WTC11 (cell line): ENCODE measurements around the gene CELA2A. TPM values are rescaled to one million over a fixed set of nuclear protein-coding genes. Genes with fewer than 3 reads are reported as not detected.

Experiments used
- ATAC-seq: fragments of 200-7000 bp; cut with Tn5 transposase; 2 replicates; pipeline ENCODE4 v1.10.0; 2021; ENCODE audit warnings: mild to moderate bottlenecking, moderate library complexity
- CTCF ChIA-PET: fragments of 300-600 bp; sonication (Branson Sonifier 250); formaldehyde crosslinking; loops from one replicate; lab custom pipeline; 2021; ENCODE audit warnings: antibody characterized with exemption; lab: Charles Lee
- POLR2A ChIA-PET: fragments of 350-600 bp; sonication (Branson Sonifier 250); formaldehyde crosslinking; loops from one replicate; lab custom pipeline; 2021; ENCODE audit warnings: antibody characterized with exemption; lab: Charles Lee
- DNase-seq: peaks from one replicate; pipeline ENCODE4 v3.0.0; 2021; ENCODE audit warnings: low spot score
- H3K27ac Mint-ChIP-seq: 2 replicates; pipeline ENCODE4 v1.8.0; 2021; ENCODE audit warnings: mixed read lengths
- H3K27me3 Mint-ChIP-seq: 2 replicates; pipeline ENCODE4 v1.8.0; 2021; ENCODE audit warnings: low read depth, mild to moderate bottlenecking, moderate library complexity, mixed read lengths
- H3K36me3 Mint-ChIP-seq: 2 replicates; pipeline ENCODE4 v1.8.0; 2021; ENCODE audit warnings: mixed read lengths
- H3K4me1 Mint-ChIP-seq: 2 replicates; pipeline ENCODE4 v1.8.0; 2022; ENCODE audit warnings: mixed read lengths
- H3K4me3 Mint-ChIP-seq: 2 replicates; pipeline ENCODE4 v1.8.0; 2021; ENCODE audit warnings: mild to moderate bottlenecking, moderate library complexity, mixed read lengths
- H3K9me3 Mint-ChIP-seq: 2 replicates; pipeline ENCODE4 v1.8.0; 2021; ENCODE audit warnings: mixed read lengths
- EMX1 ChIP-seq: fragments of 250-450 bp; sonication (Bioruptor Pico); IDR thresholded peaks from 2 replicates; pipeline ENCODE4 v1.8.0; 2021; ENCODE audit warnings: mild to moderate bottlenecking
- FOXJ3 ChIP-seq: sonication (generic); formaldehyde crosslinking; IDR thresholded peaks from 2 replicates; pipeline ENCODE4 v1.9.0; 2021; ENCODE audit warnings: missing genetic modification reagents, mild to moderate bottlenecking, borderline replicate concordance
- JUN ChIP-seq: sonication (generic); formaldehyde crosslinking; IDR thresholded peaks from 2 replicates; pipeline ENCODE4 v1.8.0; 2023; ENCODE audit warnings: mild to moderate bottlenecking, missing genetic modification reagents
- MXD4 ChIP-seq: fragments of 250-450 bp; sonication (Bioruptor Pico); IDR thresholded peaks from 2 replicates; pipeline ENCODE4 v1.8.0; 2021; ENCODE audit warnings: mild to moderate bottlenecking, moderate library complexity, borderline replicate concordance
- MYBL2 ChIP-seq: sonication (generic); formaldehyde crosslinking; IDR thresholded peaks from 2 replicates; pipeline ENCODE4 v1.8.1; 2023; ENCODE audit warnings: mild to moderate bottlenecking, moderate library complexity, missing genetic modification reagents
- NFATC4 ChIP-seq: fragments of 250-450 bp; sonication (Bioruptor Pico); IDR thresholded peaks from 2 replicates; pipeline ENCODE4 v1.9.0; 2021; ENCODE audit warnings: mild to moderate bottlenecking
- NFE2L1 ChIP-seq: sonication (generic); formaldehyde crosslinking; IDR thresholded peaks from 2 replicates; pipeline ENCODE4 v1.8.1; 2023; ENCODE audit warnings: missing genetic modification reagents
- PRRX2 ChIP-seq: fragments of 250-450 bp; sonication (Bioruptor Pico); IDR thresholded peaks from 2 replicates; pipeline ENCODE4 v1.8.0; 2021; ENCODE audit warnings: mild to moderate bottlenecking
- SMAD3 ChIP-seq: sonication (generic); formaldehyde crosslinking; IDR thresholded peaks from 2 replicates; pipeline ENCODE4 v1.8.0; 2022; ENCODE audit warnings: missing genetic modification reagents, mild to moderate bottlenecking, borderline replicate concordance
- SMAD4 ChIP-seq: sonication (generic); formaldehyde crosslinking; IDR thresholded peaks from 2 replicates; pipeline ENCODE4 v1.8.0; 2022; ENCODE audit warnings: mild to moderate bottlenecking, missing genetic modification reagents
- SOX15 ChIP-seq: fragments of 250-450 bp; sonication (Bioruptor Pico); IDR thresholded peaks from 2 replicates; pipeline ENCODE4 v1.9.0; 2021; ENCODE audit warnings: mild to moderate bottlenecking
- SP1 ChIP-seq: sonication (generic); formaldehyde crosslinking; conservative IDR thresholded peaks from 2 replicates; pipeline ENCODE4 v1.8.1; 2022; ENCODE audit warnings: missing genetic modification reagents
- ZBTB21 ChIP-seq: sonication (generic); formaldehyde crosslinking; IDR thresholded peaks from 2 replicates; pipeline ENCODE4 v1.8.1; 2023; ENCODE audit warnings: mild to moderate bottlenecking, missing genetic modification reagents, borderline replicate concordance
- ZNF219 ChIP-seq: sonication (generic); formaldehyde crosslinking; IDR thresholded peaks from 2 replicates; pipeline ENCODE4 v1.8.0; 2023; ENCODE audit warnings: missing genetic modification reagents, mild to moderate bottlenecking, borderline replicate concordance
- ZNF416 ChIP-seq: fragments of 250-450 bp; sonication (Bioruptor Pico); IDR thresholded peaks from 2 replicates; pipeline ENCODE4 v1.9.0; 2021; ENCODE audit warnings: mild to moderate bottlenecking, inconsistent platforms
- total RNA-seq: library from RNA; stranded (reverse); gene quantifications from 3 replicates; pipeline ENCODE4 v1.2.3, GENCODE V29; 2021
- TF ChIP-seq, protein P1 (sequence below): sonication (generic); formaldehyde crosslinking; IDR thresholded peaks from 2 replicates; pipeline ENCODE4 v1.8.1; 2023; ENCODE audit warnings: mild to moderate bottlenecking, missing genetic modification reagents, moderate library complexity
- TF ChIP-seq, protein P2 (sequence below): sonication (generic); formaldehyde crosslinking; IDR thresholded peaks from 2 replicates; pipeline ENCODE4 v1.8.0; 2022; ENCODE audit warnings: missing genetic modification reagents
- TF ChIP-seq, protein P3 (sequence below): sonication (generic); formaldehyde crosslinking; IDR thresholded peaks from 2 replicates; pipeline ENCODE4 v1.8.1; 2022; ENCODE audit warnings: low read depth, missing genetic modification reagents, borderline replicate concordance
- TF ChIP-seq, protein P4 (sequence below): fragments of 250-450 bp; sonication (Bioruptor Pico); conservative IDR thresholded peaks from 2 replicates; pipeline ENCODE4 v1.9.0; 2021; ENCODE audit warnings: mild to moderate bottlenecking
- TF ChIP-seq, protein P5 (sequence below): sonication (generic); formaldehyde crosslinking; conservative IDR thresholded peaks from 2 replicates; pipeline ENCODE4 v1.8.1; 2022; ENCODE audit warnings: mild to moderate bottlenecking, missing genetic modification reagents
- TF ChIP-seq, protein P6 (sequence below): fragments of 200-600 bp; IDR thresholded peaks from 2 replicates; pipeline ENCODE4 v1.8.0; 2022; ENCODE audit warnings: antibody characterized with exemption

CELA2A gene
- total RNA-seq, 1 experiment from 2014 or later: 0.83 TPM

DNA sequence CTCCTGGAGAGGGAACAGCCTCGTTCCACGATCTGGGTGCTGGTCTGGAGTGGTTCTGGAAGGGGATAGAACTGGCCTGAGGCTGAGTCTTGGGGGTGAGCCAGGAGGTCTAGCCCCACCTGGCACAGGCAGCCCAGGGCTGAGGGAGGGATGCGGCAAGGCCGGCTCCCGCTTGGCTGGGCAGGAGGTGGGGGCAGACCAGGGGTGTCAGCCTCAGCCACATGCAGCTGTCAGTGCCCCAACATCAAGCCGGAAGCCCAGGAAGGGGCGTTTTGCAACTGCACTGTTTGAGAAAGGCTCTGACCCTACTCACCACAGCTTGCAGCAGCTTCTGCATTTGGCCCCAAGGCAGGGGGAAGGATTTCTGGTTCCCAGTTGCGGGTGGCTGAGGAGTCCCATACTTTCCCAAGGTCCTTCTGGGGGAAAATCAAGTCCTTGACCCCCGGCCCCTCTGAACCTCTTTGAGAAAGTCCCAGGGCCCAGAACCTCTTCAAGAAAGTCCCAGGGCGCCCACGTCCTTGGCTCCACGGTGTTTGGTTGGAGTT, 44.9 kb upstream of the CELA2A start:
- H3K27me3 Mint-ChIP-seq: peaks cover 47% of the 10 kb centered on the region
- no peak for DNase-seq
- ChIA-PET CTCF (interaction anchor here (1.4 kb wide), 1 partner anchor 19 kb away, joined by 7 read pairs; no protein-coding TSS in a partner anchor), POLR2A (interaction anchor here (0.6 kb wide), 1 partner anchor 20 kb away, joined by 3 read pairs; no protein-coding TSS in a partner anchor)
- no peak for ATAC-seq
- H3K9me3 Mint-ChIP-seq: no peaks in the 10 kb centered on the region
- no peak overlapping the region for H3K27ac Mint-ChIP-seq
- no peaks in the 10 kb centered on the region for H3K36me3 Mint-ChIP-seq
- TF ChIP-seq FOXJ3 (CRISPR knock-in tag) (no peak), MYBL2 (CRISPR knock-in tag) (no peak), ZNF416 (no peak), NFATC4 (CRISPR knock-in tag) (no peak), ZBTB21 (CRISPR knock-in tag) (no peak), MXD4 (CRISPR knock-in tag) (no peak), JUN (no peak), SOX15 (no peak), NFE2L1 (CRISPR knock-in tag) (no peak), SMAD3 (CRISPR knock-in tag) (no peak), ZNF219 (CRISPR knock-in tag) (no peak)
- TF ChIP-seq, protein P1, sequence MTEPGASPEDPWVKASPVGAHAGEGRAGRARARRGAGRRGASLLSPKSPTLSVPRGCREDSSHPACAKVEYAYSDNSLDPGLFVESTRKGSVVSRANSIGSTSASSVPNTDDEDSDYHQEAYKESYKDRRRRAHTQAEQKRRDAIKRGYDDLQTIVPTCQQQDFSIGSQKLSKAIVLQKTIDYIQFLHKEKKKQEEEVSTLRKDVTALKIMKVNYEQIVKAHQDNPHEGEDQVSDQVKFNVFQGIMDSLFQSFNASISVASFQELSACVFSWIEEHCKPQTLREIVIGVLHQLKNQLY: no peak
- TF ChIP-seq, protein P2, sequence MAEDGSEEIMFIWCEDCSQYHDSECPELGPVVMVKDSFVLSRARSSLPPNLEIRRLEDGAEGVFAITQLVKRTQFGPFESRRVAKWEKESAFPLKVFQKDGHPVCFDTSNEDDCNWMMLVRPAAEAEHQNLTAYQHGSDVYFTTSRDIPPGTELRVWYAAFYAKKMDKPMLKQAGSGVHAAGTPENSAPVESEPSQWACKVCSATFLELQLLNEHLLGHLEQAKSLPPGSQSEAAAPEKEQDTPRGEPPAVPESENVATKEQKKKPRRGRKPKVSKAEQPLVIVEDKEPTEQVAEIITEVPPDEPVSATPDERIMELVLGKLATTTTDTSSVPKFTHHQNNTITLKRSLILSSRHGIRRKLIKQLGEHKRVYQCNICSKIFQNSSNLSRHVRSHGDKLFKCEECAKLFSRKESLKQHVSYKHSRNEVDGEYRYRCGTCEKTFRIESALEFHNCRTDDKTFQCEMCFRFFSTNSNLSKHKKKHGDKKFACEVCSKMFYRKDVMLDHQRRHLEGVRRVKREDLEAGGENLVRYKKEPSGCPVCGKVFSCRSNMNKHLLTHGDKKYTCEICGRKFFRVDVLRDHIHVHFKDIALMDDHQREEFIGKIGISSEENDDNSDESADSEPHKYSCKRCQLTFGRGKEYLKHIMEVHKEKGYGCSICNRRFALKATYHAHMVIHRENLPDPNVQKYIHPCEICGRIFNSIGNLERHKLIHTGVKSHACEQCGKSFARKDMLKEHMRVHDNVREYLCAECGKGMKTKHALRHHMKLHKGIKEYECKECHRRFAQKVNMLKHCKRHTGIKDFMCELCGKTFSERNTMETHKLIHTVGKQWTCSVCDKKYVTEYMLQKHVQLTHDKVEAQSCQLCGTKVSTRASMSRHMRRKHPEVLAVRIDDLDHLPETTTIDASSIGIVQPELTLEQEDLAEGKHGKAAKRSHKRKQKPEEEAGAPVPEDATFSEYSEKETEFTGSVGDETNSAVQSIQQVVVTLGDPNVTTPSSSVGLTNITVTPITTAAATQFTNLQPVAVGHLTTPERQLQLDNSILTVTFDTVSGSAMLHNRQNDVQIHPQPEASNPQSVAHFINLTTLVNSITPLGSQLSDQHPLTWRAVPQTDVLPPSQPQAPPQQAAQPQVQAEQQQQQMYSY (CRISPR knock-in tag): no peak
- TF ChIP-seq, protein P3, sequence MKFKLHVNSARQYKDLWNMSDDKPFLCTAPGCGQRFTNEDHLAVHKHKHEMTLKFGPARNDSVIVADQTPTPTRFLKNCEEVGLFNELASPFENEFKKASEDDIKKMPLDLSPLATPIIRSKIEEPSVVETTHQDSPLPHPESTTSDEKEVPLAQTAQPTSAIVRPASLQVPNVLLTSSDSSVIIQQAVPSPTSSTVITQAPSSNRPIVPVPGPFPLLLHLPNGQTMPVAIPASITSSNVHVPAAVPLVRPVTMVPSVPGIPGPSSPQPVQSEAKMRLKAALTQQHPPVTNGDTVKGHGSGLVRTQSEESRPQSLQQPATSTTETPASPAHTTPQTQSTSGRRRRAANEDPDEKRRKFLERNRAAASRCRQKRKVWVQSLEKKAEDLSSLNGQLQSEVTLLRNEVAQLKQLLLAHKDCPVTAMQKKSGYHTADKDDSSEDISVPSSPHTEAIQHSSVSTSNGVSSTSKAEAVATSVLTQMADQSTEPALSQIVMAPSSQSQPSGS (CRISPR knock-in tag): no peak
- TF ChIP-seq, protein P4, sequence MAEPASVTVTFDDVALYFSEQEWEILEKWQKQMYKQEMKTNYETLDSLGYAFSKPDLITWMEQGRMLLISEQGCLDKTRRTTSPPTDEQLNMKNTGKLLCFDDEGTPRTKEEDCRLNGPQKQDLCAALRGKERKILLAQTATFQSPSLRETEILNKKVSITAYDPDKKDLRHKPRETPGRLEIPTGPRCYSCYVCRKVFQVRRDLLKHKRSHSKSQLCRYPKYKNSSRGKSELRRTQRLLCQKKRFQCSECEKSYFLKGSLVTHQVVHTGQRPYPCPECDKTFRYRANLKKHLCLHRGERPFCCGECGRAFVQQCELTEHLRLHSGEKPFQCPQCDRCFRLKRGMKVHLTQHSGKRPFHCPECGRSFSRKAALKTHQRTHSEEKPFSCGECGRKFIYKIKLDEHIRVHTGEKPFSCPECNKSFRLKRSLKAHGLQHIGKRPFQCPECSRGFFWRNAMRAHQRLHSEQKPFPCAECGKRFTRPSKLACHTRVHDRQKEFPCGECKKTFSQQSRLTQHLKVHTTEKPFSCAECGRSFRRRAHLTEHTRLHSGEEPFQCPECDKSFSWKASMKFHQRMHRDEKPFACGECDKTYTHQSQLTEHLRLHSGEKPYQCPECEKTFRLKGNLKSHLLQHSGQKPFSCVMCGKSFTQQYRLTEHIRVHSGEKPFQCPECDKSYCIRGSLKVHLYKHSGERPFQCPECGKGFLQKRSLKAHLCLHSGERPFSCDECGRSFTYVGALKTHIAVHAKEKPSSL: no peak
- TF ChIP-seq, all 79 proteins: peak for 0
- Mint-ChIP-seq H3K4me3 (peak overlapping the region; percentile 41), H3K4me1 (peaks cover 24% of the 10 kb centered on the region)

DNA sequence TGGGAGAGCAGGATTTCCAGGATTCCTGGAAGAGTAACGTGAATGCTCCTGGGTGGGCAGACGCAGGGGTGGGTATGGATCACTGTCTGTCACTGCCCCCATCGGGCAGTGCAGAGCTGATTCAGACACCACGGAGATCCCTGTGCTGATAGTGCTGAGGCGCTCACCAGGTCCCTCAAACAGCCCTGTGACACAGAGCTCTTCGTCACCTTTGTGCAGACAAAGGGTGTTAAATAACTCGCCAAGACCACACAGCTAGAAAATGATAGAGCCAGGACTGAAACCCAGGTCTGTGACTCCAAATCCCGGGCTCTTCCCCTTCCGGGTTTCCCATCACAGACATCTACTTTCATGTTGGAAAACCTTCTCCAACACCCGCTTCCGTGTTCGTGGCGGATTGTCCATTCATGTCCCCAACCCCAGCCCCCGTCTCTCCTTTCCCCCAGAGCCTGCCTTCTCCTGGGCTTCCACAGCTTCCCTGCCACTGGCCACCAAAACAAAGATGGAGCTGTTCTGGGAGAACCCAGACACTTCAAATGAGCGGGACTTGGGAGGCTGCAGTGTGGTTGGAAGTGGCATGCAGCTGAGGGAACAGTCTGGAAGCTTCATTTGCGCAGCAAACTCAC, 44.2 kb upstream of the CELA2A start:
- ATAC-seq: no peak
- Mint-ChIP-seq H3K9me3 (no peaks in the 10 kb centered on the region), H3K4me1 (peaks cover 24% of the 10 kb centered on the region), H3K36me3 (no peaks in the 10 kb centered on the region), H3K4me3 (no peak overlapping the region), H3K27me3 (peaks cover 42% of the 10 kb centered on the region), H3K27ac (no peak overlapping the region)
- POLR2A ChIA-PET: no interaction called here
- TF ChIP-seq, protein P5, sequence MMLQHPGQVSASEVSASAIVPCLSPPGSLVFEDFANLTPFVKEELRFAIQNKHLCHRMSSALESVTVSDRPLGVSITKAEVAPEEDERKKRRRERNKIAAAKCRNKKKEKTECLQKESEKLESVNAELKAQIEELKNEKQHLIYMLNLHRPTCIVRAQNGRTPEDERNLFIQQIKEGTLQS: no peak
- TF ChIP-seq SMAD4 (CRISPR knock-in tag) (no peak), EMX1 (CRISPR knock-in tag) (no peak), PRRX2 (CRISPR knock-in tag) (no peak), SP1 (CRISPR knock-in tag) (no peak)
- TF ChIP-seq, protein P6, sequence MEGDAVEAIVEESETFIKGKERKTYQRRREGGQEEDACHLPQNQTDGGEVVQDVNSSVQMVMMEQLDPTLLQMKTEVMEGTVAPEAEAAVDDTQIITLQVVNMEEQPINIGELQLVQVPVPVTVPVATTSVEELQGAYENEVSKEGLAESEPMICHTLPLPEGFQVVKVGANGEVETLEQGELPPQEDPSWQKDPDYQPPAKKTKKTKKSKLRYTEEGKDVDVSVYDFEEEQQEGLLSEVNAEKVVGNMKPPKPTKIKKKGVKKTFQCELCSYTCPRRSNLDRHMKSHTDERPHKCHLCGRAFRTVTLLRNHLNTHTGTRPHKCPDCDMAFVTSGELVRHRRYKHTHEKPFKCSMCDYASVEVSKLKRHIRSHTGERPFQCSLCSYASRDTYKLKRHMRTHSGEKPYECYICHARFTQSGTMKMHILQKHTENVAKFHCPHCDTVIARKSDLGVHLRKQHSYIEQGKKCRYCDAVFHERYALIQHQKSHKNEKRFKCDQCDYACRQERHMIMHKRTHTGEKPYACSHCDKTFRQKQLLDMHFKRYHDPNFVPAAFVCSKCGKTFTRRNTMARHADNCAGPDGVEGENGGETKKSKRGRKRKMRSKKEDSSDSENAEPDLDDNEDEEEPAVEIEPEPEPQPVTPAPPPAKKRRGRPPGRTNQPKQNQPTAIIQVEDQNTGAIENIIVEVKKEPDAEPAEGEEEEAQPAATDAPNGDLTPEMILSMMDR: no peak
- CTCF ChIA-PET: interaction anchor here (0.9 to 1.4 kb wide), 2 partner anchors 19 to 284 kb away, joined by 3 to 7 read pairs; no protein-coding TSS in a partner anchor
- no peak for DNase-seq
